WTC11 (cell line): ENCODE results near the gene AMER3. TPM values are rescaled to one million over a fixed set of nuclear protein-coding genes. Genes with fewer than 3 reads are reported as not detected.

Experiments used
- ATAC-seq: fragments of 200-7000 bp; cut with Tn5 transposase; 2 replicates; pipeline ENCODE4 v1.10.0; 2021; ENCODE audit warnings: mild to moderate bottlenecking, moderate library complexity
- CTCF ChIA-PET: fragments of 300-600 bp; sonication (Branson Sonifier 250); formaldehyde crosslinking; loops from one replicate; lab custom pipeline; 2021; ENCODE audit warnings: antibody characterized with exemption; lab: Charles Lee
- POLR2A ChIA-PET: fragments of 350-600 bp; sonication (Branson Sonifier 250); formaldehyde crosslinking; loops from one replicate; lab custom pipeline; 2021; ENCODE audit warnings: antibody characterized with exemption; lab: Charles Lee
- DNase-seq: peaks from one replicate; pipeline ENCODE4 v3.0.0; 2021; ENCODE audit warnings: low spot score
- H3K27ac Mint-ChIP-seq: 2 replicates; pipeline ENCODE4 v1.8.0; 2021; ENCODE audit warnings: mixed read lengths
- H3K27me3 Mint-ChIP-seq: 2 replicates; pipeline ENCODE4 v1.8.0; 2021; ENCODE audit warnings: low read depth, mild to moderate bottlenecking, moderate library complexity, mixed read lengths
- H3K36me3 Mint-ChIP-seq: 2 replicates; pipeline ENCODE4 v1.8.0; 2021; ENCODE audit warnings: mixed read lengths
- H3K4me1 Mint-ChIP-seq: 2 replicates; pipeline ENCODE4 v1.8.0; 2022; ENCODE audit warnings: mixed read lengths
- H3K4me3 Mint-ChIP-seq: 2 replicates; pipeline ENCODE4 v1.8.0; 2021; ENCODE audit warnings: mild to moderate bottlenecking, moderate library complexity, mixed read lengths
- H3K9me3 Mint-ChIP-seq: 2 replicates; pipeline ENCODE4 v1.8.0; 2021; ENCODE audit warnings: mixed read lengths
- CBFB ChIP-seq: sonication (generic); formaldehyde crosslinking; IDR thresholded peaks from 2 replicates; pipeline ENCODE4 v1.8.1; 2022; ENCODE audit warnings: mild to moderate bottlenecking, low read depth, missing genetic modification reagents
- CREM ChIP-seq: sonication (generic); formaldehyde crosslinking; IDR thresholded peaks from 2 replicates; pipeline ENCODE4 v1.8.1; 2022; ENCODE audit warnings: mild to moderate bottlenecking, missing genetic modification reagents, moderate library complexity
- EMX1 ChIP-seq: fragments of 250-450 bp; sonication (Bioruptor Pico); IDR thresholded peaks from 2 replicates; pipeline ENCODE4 v1.8.0; 2021; ENCODE audit warnings: mild to moderate bottlenecking
- ESRRA ChIP-seq: sonication (generic); formaldehyde crosslinking; IDR thresholded peaks from 2 replicates; pipeline ENCODE4 v1.8.1; 2022; ENCODE audit warnings: mild to moderate bottlenecking, missing genetic modification reagents, borderline replicate concordance
- FOXJ3 ChIP-seq: sonication (generic); formaldehyde crosslinking; IDR thresholded peaks from 2 replicates; pipeline ENCODE4 v1.9.0; 2021; ENCODE audit warnings: missing genetic modification reagents, mild to moderate bottlenecking, borderline replicate concordance
- GRHL2 ChIP-seq: fragments of 250-450 bp; sonication (Bioruptor Pico); IDR thresholded peaks from 2 replicates; pipeline ENCODE4 v1.8.0; 2022; ENCODE audit warnings: mild to moderate bottlenecking, moderate library complexity; ENCODE audit not compliant: insufficient replicate concordance, severe bottlenecking
- IRF2 ChIP-seq: sonication (generic); formaldehyde crosslinking; IDR thresholded peaks from 2 replicates; pipeline ENCODE4 v1.8.0; 2022; ENCODE audit warnings: low read depth, missing genetic modification reagents, borderline replicate concordance
- JAZF1 ChIP-seq: fragments of 250-450 bp; sonication (Bioruptor Pico); IDR thresholded peaks from 2 replicates; pipeline ENCODE4 v1.9.0; 2021; ENCODE audit warnings: moderate library complexity, mild to moderate bottlenecking, inconsistent platforms
- JUN ChIP-seq: sonication (generic); formaldehyde crosslinking; IDR thresholded peaks from 2 replicates; pipeline ENCODE4 v1.8.0; 2023; ENCODE audit warnings: mild to moderate bottlenecking, missing genetic modification reagents
- MYBL2 ChIP-seq: sonication (generic); formaldehyde crosslinking; IDR thresholded peaks from 2 replicates; pipeline ENCODE4 v1.8.1; 2023; ENCODE audit warnings: mild to moderate bottlenecking, moderate library complexity, missing genetic modification reagents
- NFATC4 ChIP-seq: fragments of 250-450 bp; sonication (Bioruptor Pico); IDR thresholded peaks from 2 replicates; pipeline ENCODE4 v1.9.0; 2021; ENCODE audit warnings: mild to moderate bottlenecking
- NFYB ChIP-seq: sonication (generic); formaldehyde crosslinking; conservative IDR thresholded peaks from 2 replicates; pipeline ENCODE4 v1.8.0; 2022; ENCODE audit warnings: low read depth, missing genetic modification reagents
- OVOL2 ChIP-seq: fragments of 250-450 bp; sonication (Bioruptor Pico); IDR thresholded peaks from 2 replicates; pipeline ENCODE4 v1.9.0; 2021; ENCODE audit warnings: mild to moderate bottlenecking, borderline replicate concordance
- SOX15 ChIP-seq: fragments of 250-450 bp; sonication (Bioruptor Pico); IDR thresholded peaks from 2 replicates; pipeline ENCODE4 v1.9.0; 2021; ENCODE audit warnings: mild to moderate bottlenecking
- SP1 ChIP-seq: sonication (generic); formaldehyde crosslinking; conservative IDR thresholded peaks from 2 replicates; pipeline ENCODE4 v1.8.1; 2022; ENCODE audit warnings: missing genetic modification reagents
- TEAD4 ChIP-seq: sonication (generic); formaldehyde crosslinking; IDR thresholded peaks from 2 replicates; pipeline ENCODE4 v1.8.0; 2022; ENCODE audit warnings: mild to moderate bottlenecking, missing genetic modification reagents
- TP53 ChIP-seq: sonication (generic); formaldehyde crosslinking; IDR thresholded peaks from 2 replicates; pipeline ENCODE4 v1.8.1; 2023; ENCODE audit warnings: mild to moderate bottlenecking, missing genetic modification reagents
- ZNF121 ChIP-seq: sonication (generic); formaldehyde crosslinking; IDR thresholded peaks from 2 replicates; pipeline ENCODE4 v1.8.0; 2023; ENCODE audit warnings: missing genetic modification reagents
- ZNF263 ChIP-seq: sonication (generic); formaldehyde crosslinking; IDR thresholded peaks from 2 replicates; pipeline ENCODE4 v1.8.1; 2022; ENCODE audit warnings: low read depth, mild to moderate bottlenecking, moderate library complexity, missing genetic modification reagents
- ZNF396 ChIP-seq: fragments of 250-450 bp; sonication (Bioruptor Pico); IDR thresholded peaks from 2 replicates; pipeline ENCODE4 v1.8.0; 2021; ENCODE audit warnings: mild to moderate bottlenecking, moderate library complexity, borderline replicate concordance
- total RNA-seq: library from RNA; stranded (reverse); gene quantifications from 3 replicates; pipeline ENCODE4 v1.2.3, GENCODE V29; 2021
- TF ChIP-seq, protein P1 (sequence below): fragments of 200-600 bp; IDR thresholded peaks from 2 replicates; pipeline ENCODE4 v1.8.0; 2022; ENCODE audit warnings: antibody characterized with exemption
- TF ChIP-seq, protein P2 (sequence below): sonication (generic); formaldehyde crosslinking; IDR thresholded peaks from 2 replicates; pipeline ENCODE4 v1.8.1; 2023; ENCODE audit warnings: mild to moderate bottlenecking, missing genetic modification reagents, moderate library complexity
- TF ChIP-seq, protein P3 (sequence below): sonication (generic); formaldehyde crosslinking; IDR thresholded peaks from 2 replicates; pipeline ENCODE4 v1.8.1; 2022; ENCODE audit warnings: mild to moderate bottlenecking, moderate library complexity, missing genetic modification reagents
- TF ChIP-seq, protein P4 (sequence below): sonication (generic); formaldehyde crosslinking; IDR thresholded peaks from 2 replicates; pipeline ENCODE4 v1.8.0; 2022; ENCODE audit warnings: mild to moderate bottlenecking, missing genetic modification reagents
- TF ChIP-seq, protein P5 (sequence below): sonication (generic); formaldehyde crosslinking; IDR thresholded peaks from 2 replicates; pipeline ENCODE4 v1.8.1; 2022; ENCODE audit warnings: low read depth, mild to moderate bottlenecking, moderate library complexity, missing genetic modification reagents, borderline replicate concordance
- TF ChIP-seq, protein P6 (sequence below): fragments of 250-450 bp; sonication (Bioruptor Pico); conservative IDR thresholded peaks from 2 replicates; pipeline ENCODE4 v1.9.0; 2021; ENCODE audit warnings: mild to moderate bottlenecking

Gene AMER3
- total RNA-seq, 1 experiment from 2014 or later = 0.13 TPM

DNA sequence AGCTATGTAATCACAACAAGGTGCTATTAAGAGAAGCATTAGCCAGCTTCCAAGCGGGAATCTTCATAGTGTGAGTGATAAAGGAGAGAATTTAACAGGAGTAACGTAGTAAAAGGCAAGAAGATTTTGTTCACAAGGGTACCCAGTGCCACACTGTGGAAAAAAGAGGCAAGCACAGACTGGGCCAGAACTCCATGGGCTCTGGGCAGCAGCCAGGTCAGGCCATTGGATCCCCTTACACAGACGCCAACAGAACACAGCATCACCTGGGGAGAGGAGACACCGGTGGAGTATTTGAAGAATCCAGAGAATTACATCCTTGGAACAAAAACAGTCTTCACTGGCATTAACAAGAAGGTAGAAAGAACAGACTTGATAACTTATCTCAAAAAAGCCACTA is 21.2 kb downstream of the AMER3 start:
- H3K36me3 Mint-ChIP-seq = no peaks in the 10 kb centered on the region
- POLR2A ChIA-PET = no interaction called here
- no peak overlapping the region for H3K27ac Mint-ChIP-seq
- TF ChIP-seq CREM (no peak), CBFB (CRISPR knock-in tag) (no peak), ESRRA (CRISPR knock-in tag) (no peak)
- no peaks in the 10 kb centered on the region for H3K27me3 Mint-ChIP-seq
- no peak for DNase-seq
- ATAC-seq = peak; percentile 91
- CTCF ChIA-PET = no interaction called here
- peaks cover 13% of the 10 kb centered on the region for H3K9me3 Mint-ChIP-seq
- H3K4me3 Mint-ChIP-seq = no peak overlapping the region
- H3K4me1 Mint-ChIP-seq = no peaks in the 10 kb centered on the region

DNA sequence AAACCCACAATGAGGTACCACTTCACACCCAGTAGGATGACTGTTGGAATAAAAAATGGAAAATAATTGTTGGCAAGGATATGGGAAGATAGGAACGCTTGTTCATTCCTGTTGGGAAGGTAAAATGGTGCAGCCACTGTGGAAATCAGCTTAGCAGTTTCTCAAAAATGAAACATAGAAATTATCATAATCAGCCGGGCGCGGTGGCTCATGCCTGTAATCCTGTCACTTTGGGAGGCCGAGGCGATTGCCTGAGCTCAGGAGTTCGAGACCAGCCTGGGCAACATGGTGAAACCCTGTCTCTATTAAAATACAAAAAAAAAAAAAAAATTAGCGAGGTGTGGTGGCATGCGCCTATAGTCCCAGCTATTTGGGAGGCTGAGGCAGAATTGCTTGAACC is 23.4 kb downstream of the AMER3 start:
- no peaks in the 10 kb centered on the region for H3K27me3 Mint-ChIP-seq
- POLR2A ChIA-PET = no interaction called here
- no peak for DNase-seq
- H3K27ac Mint-ChIP-seq = no peak overlapping the region
- peaks cover 13% of the 10 kb centered on the region for H3K9me3 Mint-ChIP-seq
- TF ChIP-seq, protein P1, sequence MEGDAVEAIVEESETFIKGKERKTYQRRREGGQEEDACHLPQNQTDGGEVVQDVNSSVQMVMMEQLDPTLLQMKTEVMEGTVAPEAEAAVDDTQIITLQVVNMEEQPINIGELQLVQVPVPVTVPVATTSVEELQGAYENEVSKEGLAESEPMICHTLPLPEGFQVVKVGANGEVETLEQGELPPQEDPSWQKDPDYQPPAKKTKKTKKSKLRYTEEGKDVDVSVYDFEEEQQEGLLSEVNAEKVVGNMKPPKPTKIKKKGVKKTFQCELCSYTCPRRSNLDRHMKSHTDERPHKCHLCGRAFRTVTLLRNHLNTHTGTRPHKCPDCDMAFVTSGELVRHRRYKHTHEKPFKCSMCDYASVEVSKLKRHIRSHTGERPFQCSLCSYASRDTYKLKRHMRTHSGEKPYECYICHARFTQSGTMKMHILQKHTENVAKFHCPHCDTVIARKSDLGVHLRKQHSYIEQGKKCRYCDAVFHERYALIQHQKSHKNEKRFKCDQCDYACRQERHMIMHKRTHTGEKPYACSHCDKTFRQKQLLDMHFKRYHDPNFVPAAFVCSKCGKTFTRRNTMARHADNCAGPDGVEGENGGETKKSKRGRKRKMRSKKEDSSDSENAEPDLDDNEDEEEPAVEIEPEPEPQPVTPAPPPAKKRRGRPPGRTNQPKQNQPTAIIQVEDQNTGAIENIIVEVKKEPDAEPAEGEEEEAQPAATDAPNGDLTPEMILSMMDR = no peak
- no peak for TF ChIP-seq NFYB (CRISPR knock-in tag)
- TF ChIP-seq SOX15 (CRISPR knock-in tag) = no peak
- TF ChIP-seq IRF2 (CRISPR knock-in tag) = no peak
- TF ChIP-seq OVOL2 (CRISPR knock-in tag) = no peak
- TF ChIP-seq ZNF396 (CRISPR knock-in tag) = no peak
- TF ChIP-seq, protein P2, sequence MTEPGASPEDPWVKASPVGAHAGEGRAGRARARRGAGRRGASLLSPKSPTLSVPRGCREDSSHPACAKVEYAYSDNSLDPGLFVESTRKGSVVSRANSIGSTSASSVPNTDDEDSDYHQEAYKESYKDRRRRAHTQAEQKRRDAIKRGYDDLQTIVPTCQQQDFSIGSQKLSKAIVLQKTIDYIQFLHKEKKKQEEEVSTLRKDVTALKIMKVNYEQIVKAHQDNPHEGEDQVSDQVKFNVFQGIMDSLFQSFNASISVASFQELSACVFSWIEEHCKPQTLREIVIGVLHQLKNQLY = no peak
- no peak for TF ChIP-seq ZNF121 (CRISPR knock-in tag)
- no peak for TF ChIP-seq MYBL2 (CRISPR knock-in tag)
- no peak for TF ChIP-seq JUN (CRISPR knock-in tag)
- no peak for TF ChIP-seq FOXJ3 (CRISPR knock-in tag)
- no peak for TF ChIP-seq TP53 (CRISPR knock-in tag)
- TF ChIP-seq TEAD4 = no peak
- TF ChIP-seq, protein P3, sequence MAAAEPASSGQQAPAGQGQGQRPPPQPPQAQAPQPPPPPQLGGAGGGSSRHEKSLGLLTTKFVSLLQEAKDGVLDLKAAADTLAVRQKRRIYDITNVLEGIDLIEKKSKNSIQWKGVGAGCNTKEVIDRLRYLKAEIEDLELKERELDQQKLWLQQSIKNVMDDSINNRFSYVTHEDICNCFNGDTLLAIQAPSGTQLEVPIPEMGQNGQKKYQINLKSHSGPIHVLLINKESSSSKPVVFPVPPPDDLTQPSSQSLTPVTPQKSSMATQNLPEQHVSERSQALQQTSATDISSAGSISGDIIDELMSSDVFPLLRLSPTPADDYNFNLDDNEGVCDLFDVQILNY = no peak
- TF ChIP-seq, all 79 proteins: peak for 0
- CTCF ChIA-PET = no interaction called here
- H3K36me3 Mint-ChIP-seq = no peaks in the 10 kb centered on the region
- no peak overlapping the region for H3K4me3 Mint-ChIP-seq
- ATAC-seq = no peak
- H3K4me1 Mint-ChIP-seq = no peaks in the 10 kb centered on the region

DNA sequence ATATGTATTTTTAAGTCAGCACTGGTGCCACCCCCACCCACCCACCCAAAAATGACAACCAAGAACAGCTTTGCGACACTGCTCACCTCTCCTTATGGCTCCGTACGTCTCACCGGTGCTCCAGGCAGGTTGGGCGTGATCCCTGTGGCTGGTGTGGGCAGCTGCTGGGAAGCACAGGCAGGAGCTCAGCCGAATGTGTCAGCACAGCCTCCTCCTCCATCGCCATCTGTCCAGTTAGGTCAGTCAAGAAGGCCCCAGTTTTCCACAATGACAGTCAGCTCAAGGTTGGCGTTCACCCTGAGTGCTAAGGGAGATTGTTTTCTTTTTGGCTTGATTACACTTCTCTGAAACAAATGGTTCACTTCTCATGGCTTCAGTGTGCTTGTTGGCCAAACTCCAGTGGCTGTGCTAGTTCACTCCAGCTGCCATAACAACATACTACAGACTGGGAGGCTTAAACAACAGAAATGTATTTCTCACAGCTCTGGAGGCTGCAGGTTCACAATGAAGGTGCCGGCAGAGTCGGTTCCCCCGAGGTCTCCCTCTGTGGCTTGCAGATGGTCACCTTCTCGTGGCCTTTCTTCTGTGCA is 30.2 kb downstream of the AMER3 start:
- TF ChIP-seq EMX1 (CRISPR knock-in tag) (no peak), SP1 (CRISPR knock-in tag) (no peak), JAZF1 (CRISPR knock-in tag) (no peak), ESRRA (CRISPR knock-in tag) (no peak), ZNF263 (CRISPR knock-in tag) (no peak), NFATC4 (CRISPR knock-in tag) (no peak), GRHL2 (CRISPR knock-in tag) (no peak), NFYB (CRISPR knock-in tag) (no peak)
- TF ChIP-seq, protein P4, sequence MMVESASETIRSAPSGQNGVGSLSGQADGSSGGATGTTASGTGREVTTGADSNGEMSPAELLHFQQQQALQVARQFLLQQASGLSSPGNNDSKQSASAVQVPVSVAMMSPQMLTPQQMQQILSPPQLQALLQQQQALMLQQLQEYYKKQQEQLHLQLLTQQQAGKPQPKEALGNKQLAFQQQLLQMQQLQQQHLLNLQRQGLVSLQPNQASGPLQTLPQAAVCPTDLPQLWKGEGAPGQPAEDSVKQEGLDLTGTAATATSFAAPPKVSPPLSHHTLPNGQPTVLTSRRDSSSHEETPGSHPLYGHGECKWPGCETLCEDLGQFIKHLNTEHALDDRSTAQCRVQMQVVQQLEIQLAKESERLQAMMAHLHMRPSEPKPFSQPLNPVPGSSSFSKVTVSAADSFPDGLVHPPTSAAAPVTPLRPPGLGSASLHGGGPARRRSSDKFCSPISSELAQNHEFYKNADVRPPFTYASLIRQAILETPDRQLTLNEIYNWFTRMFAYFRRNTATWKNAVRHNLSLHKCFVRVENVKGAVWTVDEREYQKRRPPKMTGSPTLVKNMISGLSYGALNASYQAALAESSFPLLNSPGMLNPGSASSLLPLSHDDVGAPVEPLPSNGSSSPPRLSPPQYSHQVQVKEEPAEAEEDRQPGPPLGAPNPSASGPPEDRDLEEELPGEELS (CRISPR knock-in tag) = no peak
- TF ChIP-seq, protein P5, sequence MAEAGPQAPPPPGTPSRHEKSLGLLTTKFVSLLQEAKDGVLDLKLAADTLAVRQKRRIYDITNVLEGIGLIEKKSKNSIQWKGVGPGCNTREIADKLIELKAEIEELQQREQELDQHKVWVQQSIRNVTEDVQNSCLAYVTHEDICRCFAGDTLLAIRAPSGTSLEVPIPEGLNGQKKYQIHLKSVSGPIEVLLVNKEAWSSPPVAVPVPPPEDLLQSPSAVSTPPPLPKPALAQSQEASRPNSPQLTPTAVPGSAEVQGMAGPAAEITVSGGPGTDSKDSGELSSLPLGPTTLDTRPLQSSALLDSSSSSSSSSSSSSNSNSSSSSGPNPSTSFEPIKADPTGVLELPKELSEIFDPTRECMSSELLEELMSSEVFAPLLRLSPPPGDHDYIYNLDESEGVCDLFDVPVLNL (CRISPR knock-in tag) = no peak
- TF ChIP-seq, protein P6, sequence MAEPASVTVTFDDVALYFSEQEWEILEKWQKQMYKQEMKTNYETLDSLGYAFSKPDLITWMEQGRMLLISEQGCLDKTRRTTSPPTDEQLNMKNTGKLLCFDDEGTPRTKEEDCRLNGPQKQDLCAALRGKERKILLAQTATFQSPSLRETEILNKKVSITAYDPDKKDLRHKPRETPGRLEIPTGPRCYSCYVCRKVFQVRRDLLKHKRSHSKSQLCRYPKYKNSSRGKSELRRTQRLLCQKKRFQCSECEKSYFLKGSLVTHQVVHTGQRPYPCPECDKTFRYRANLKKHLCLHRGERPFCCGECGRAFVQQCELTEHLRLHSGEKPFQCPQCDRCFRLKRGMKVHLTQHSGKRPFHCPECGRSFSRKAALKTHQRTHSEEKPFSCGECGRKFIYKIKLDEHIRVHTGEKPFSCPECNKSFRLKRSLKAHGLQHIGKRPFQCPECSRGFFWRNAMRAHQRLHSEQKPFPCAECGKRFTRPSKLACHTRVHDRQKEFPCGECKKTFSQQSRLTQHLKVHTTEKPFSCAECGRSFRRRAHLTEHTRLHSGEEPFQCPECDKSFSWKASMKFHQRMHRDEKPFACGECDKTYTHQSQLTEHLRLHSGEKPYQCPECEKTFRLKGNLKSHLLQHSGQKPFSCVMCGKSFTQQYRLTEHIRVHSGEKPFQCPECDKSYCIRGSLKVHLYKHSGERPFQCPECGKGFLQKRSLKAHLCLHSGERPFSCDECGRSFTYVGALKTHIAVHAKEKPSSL = no peak
- ChIA-PET POLR2A (no interaction called here), CTCF (no interaction called here)
- ATAC-seq = no peak
- Mint-ChIP-seq H3K4me3 (no peak overlapping the region), H3K9me3 (peaks cover 14% of the 10 kb centered on the region), H3K27me3 (no peaks in the 10 kb centered on the region; the same call in 1 of the 2 replicates), H3K36me3 (no peaks in the 10 kb centered on the region), H3K4me1 (no peaks in the 10 kb centered on the region), H3K27ac (no peak overlapping the region)
- no peak for DNase-seq
